GM19238 (cell line): ENCODE data around the gene CD207.
"Not testable (repeated sequence)": the region's sequence is repeated elsewhere in the genome, so short reads cannot be mapped to it uniquely, and the experiment has no call there.

Source experiments
- DNase-seq: peaks from one replicate; pipeline ENCODE4 v3.0.0; 2011; ENCODE audit warnings: low spot score; ENCODE audit not compliant: insufficient read length

CD207 gene

GRCh38 chr2:70835643-70836042 is at the start of gene CD207:
TSS of gene CD207 (minus strand) at chr2:70835816. CDS start at chr2:70835776, 40 bp downstream.
- no peak for DNase-seq

- not testable (repeated sequence) for DNase-seq
Observed at GRCh38 chr2:70878543-70878942, 42.9 kb upstream of the CD207 start.

GRCh38 chr2:70876138-70876537 is 40.5 kb upstream of the CD207 start:
- DNase-seq: not testable (repeated sequence)

- DNase-seq: no peak
Observed at GRCh38 chr2:70873541-70873940, 37.9 kb upstream of the CD207 start.

- DNase-seq: peak; percentile 71
Observed at GRCh38 chr2:70871398-70872211, 36.0 kb upstream of the CD207 start.

GRCh38 chr2:70870790-70871189 is 35.2 kb upstream of the CD207 start:
- no peak for DNase-seq

GRCh38 chr2:70868970-70869369 is 33.4 kb upstream of the CD207 start:
- DNase-seq: no peak

- peak; percentile 37 for DNase-seq
Observed at GRCh38 chr2:70861777-70862625, 26.4 kb upstream of the CD207 start.

GRCh38 chr2:70855667-70856066 is 20.1 kb upstream of the CD207 start:
- no peak for DNase-seq

GRCh38 chr2:70854411-70854810 is 18.8 kb upstream of the CD207 start:
- no peak for DNase-seq

- no peak for DNase-seq
Observed at GRCh38 chr2:70852824-70853223, 17.2 kb upstream of the CD207 start.

GRCh38 chr2:70851704-70852103 is 16.1 kb upstream of the CD207 start:
- DNase-seq: peak; percentile 19

GRCh38 chr2:70850925-70851324 is 15.3 kb upstream of the CD207 start:
- no peak for DNase-seq

- no peak for DNase-seq
Observed at GRCh38 chr2:70842401-70842800, 6.8 kb upstream of the CD207 start.

GRCh38 chr2:70837980-70838925 is 2.6 kb upstream of the CD207 start:
- no peak for DNase-seq

- no peak for DNase-seq
Observed at GRCh38 chr2:70834881-70835280, 735 bp downstream of the CD207 start.

GRCh38 chr2:70834106-70834505 is 1.5 kb downstream of the CD207 start:
- no peak for DNase-seq

- DNase-seq: no peak
Observed at GRCh38 chr2:70833246-70833645, 2.4 kb downstream of the CD207 start.

- no peak for DNase-seq
Observed at GRCh38 chr2:70832386-70832785, 3.2 kb downstream of the CD207 start.

GRCh38 chr2:70831861-70832260 is 3.8 kb downstream of the CD207 start:
- no peak for DNase-seq

- DNase-seq: no peak
Observed at GRCh38 chr2:70830366-70830765, 5.2 kb downstream of the CD207 start.
